ENCODE data around the gene ADM. TPM values are rescaled to one million over a fixed set of nuclear protein-coding genes. Genes with fewer than 3 reads are reported as not detected.

Gene ADM
- total RNA-seq, 1 donor from 2014 or later, result 19.5 TPM

- Histone ChIP-seq H3K27ac (peak overlapping the region; percentile 48), H3K27me3 (ENCODE audit: low read depth) (no peaks in the 10 kb centered on the region), H3K4me3 (no peak overlapping the region), H3K4me1 (peaks cover 65% of the 10 kb centered on the region), H3K36me3 (no peaks in the 10 kb centered on the region), H3K9me3 (no peaks in the 10 kb centered on the region)
- TF ChIP-seq, protein P1, sequence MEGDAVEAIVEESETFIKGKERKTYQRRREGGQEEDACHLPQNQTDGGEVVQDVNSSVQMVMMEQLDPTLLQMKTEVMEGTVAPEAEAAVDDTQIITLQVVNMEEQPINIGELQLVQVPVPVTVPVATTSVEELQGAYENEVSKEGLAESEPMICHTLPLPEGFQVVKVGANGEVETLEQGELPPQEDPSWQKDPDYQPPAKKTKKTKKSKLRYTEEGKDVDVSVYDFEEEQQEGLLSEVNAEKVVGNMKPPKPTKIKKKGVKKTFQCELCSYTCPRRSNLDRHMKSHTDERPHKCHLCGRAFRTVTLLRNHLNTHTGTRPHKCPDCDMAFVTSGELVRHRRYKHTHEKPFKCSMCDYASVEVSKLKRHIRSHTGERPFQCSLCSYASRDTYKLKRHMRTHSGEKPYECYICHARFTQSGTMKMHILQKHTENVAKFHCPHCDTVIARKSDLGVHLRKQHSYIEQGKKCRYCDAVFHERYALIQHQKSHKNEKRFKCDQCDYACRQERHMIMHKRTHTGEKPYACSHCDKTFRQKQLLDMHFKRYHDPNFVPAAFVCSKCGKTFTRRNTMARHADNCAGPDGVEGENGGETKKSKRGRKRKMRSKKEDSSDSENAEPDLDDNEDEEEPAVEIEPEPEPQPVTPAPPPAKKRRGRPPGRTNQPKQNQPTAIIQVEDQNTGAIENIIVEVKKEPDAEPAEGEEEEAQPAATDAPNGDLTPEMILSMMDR (IDR thresholded peaks at IDR 0.05), result no peak
- DNase-seq (no peak), ATAC-seq (no peak)
- intact Hi-C loops (cut with DNase I), result no loop called here
Observed at GRCh38 chr11:10325277-10326011, 20.6 kb downstream of the ADM start.

DNA sequence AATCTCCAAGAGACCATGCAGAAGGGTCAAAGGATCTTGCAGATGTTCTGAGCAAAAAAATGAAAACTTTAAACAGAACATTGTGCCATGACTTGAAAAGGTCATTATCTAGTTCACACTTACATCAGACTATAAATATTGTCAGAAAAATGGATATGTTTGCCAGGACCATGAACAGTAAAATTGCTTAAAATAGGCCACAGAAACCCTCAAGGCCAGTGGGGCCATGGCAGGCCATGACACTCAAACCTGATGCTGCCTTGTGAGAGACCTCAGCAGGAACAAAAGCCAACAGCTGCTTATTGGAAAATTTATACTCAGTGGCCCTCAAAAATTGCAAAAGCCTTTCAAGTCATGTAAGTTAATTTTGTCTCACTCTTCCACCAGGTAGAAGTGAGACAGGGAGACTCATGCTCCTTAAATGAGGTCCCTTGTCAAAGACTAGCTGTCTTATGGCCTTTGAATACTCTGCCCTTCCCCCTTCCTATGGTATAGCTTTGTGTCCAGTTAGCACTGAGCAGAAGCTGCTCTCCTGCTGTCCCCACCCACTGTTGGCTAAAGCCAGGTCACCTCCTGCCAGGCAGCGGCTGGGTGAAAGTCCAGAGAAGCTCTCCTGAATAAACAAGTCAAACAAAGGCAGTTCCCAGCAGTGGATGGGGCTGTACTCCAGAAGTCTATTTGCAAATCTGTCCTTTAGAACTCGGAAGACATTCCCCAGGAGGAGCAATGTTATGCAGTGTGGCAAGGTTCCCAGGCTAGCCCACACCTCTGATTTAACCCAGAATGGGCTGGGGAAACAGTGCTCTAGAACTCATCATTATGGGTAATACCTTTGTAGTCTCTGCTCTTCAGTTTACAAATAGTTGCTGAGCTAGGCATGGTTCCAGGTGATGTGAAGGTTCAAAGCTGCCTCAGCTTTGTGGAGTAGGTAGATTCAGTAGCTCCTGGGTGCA lies 21.4 kb downstream of the ADM start:
- intact Hi-C loops (cut with DNase I), result no loop called here
- H3K27me3 ChIP-seq (ENCODE audit: low read depth), result no peaks in the 10 kb centered on the region
- no peaks in the 10 kb centered on the region for H3K9me3 ChIP-seq
- peaks cover 65% of the 10 kb centered on the region for H3K4me1 ChIP-seq
- no peaks in the 10 kb centered on the region for H3K36me3 ChIP-seq
- TF ChIP-seq, protein P1 (IDR thresholded peaks at IDR 0.05), result no peak
- peak overlapping the region; percentile 54 for H3K27ac ChIP-seq
- H3K4me3 ChIP-seq, result no peak overlapping the region
- ATAC-seq (peak; percentile 25 to 41), DNase-seq (no peak)

DNA sequence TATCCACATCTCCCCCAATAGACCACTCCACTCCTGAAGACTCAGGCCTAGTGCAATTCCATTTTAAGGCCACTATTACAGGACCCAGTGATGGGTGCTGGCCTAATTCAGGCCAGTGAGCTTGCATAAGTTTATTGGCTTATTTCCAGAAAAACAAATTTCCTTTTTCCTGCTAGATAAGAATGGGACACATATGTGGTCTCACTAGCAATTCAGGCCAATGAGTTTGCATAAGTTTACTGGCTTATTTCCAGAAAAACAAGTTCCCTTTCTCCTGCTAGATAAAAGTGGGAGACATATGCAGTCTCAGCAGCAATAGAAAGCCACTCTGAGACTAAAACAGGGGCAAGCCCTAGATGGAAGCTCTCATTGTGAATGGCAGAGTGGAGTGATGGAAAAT lies 22.4 kb downstream of the ADM start:
- H3K36me3 ChIP-seq, result no peaks in the 10 kb centered on the region
- intact Hi-C loops (cut with DNase I), result no loop called here
- peaks cover 65% of the 10 kb centered on the region for H3K4me1 ChIP-seq
- no peaks in the 10 kb centered on the region for H3K9me3 ChIP-seq
- TF ChIP-seq, protein P1 (IDR thresholded peaks at IDR 0.05), result no peak
- peak overlapping the region; percentile 54 for H3K27ac ChIP-seq
- H3K27me3 ChIP-seq (ENCODE audit: low read depth), result no peaks in the 10 kb centered on the region
- peak in 1 of 2 donors; percentile 16 for ATAC-seq
- no peak overlapping the region for H3K4me3 ChIP-seq
- no peak for DNase-seq

- H3K9me3 ChIP-seq, result no peaks in the 10 kb centered on the region
- H3K36me3 ChIP-seq, result no peaks in the 10 kb centered on the region
- DNase-seq, result no peak
- intact Hi-C loops (cut with DNase I), result no loop called here
- no peaks in the 10 kb centered on the region for H3K27me3 ChIP-seq (ENCODE audit: low read depth)
- TF ChIP-seq, protein P1 (IDR thresholded peaks at IDR 0.05), result no peak
- H3K4me3 ChIP-seq, result no peak overlapping the region
- H3K27ac ChIP-seq, result peak overlapping the region; percentile 52
- H3K4me1 ChIP-seq, result peaks cover 57% of the 10 kb centered on the region
- ATAC-seq, result peak; percentile 51 to 59
Observed at GRCh38 chr11:10328314-10329098, 23.6 kb downstream of the ADM start.

DNA sequence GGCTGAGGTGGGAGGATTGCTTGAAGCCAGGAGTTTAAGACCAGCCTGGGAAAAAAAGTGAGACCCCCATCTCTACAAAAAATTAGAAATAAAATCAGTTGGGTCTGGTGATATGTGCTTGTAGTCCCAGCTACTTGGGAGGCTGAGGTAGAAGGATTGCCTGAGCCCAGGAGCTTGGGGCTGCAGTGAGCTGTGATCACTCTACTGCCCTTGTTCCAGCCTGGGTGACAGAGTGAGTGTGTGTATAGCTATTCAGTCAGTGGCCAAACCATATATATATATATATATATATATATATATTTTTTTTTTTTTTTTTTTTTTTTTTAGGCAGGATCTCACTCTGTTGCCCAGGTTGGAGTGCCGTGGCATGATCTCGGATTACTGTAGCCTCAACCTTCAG lies 24.5 kb downstream of the ADM start:
- Histone ChIP-seq H3K4me3 (no peak overlapping the region), H3K9me3 (no peaks in the 10 kb centered on the region), H3K27ac (peak overlapping the region; percentile 52), H3K36me3 (no peaks in the 10 kb centered on the region), H3K27me3 (ENCODE audit: low read depth) (no peaks in the 10 kb centered on the region), H3K4me1 (peaks cover 49% of the 10 kb centered on the region)
- TF ChIP-seq, protein P1 (IDR thresholded peaks at IDR 0.05), result no peak
- intact Hi-C loops (cut with DNase I), result no loop called here
- no peak for ATAC-seq
- no peak for DNase-seq
